Skeletal muscle satellite cell (primary cell): ENCODE measurements around the gene NDUFB3. TPM values are rescaled to one million over a fixed set of nuclear protein-coding genes. Genes with fewer than 3 reads are reported as not detected.

Source experiments
- H3K27me3 ChIP-seq: 2 replicates; pipeline ENCODE4 v1.7.0; 2013; ENCODE audit warnings: low read length; ENCODE audit not compliant: control insufficient read depth, insufficient read depth
- H3K36me3 ChIP-seq: 2 replicates; pipeline ENCODE4 v1.7.0; 2013; ENCODE audit warnings: mild to moderate bottlenecking, control low read depth, low read length; ENCODE audit not compliant: insufficient read depth
- H3K4me1 ChIP-seq: 2 replicates; pipeline ENCODE4 v1.7.0; 2013; ENCODE audit warnings: low read length; ENCODE audit not compliant: control insufficient read depth, insufficient read depth
- H3K4me2 ChIP-seq: 2 replicates; pipeline ENCODE4 v1.7.0; 2013; ENCODE audit warnings: mild to moderate bottlenecking, low read length
- H3K4me3 ChIP-seq: 2 replicates; pipeline ENCODE4 v1.7.0; 2013; ENCODE audit warnings: low read length
- H3K9ac ChIP-seq: 2 replicates; pipeline ENCODE4 v1.7.0; 2013; ENCODE audit warnings: mild to moderate bottlenecking, low read depth, low read length, moderate library complexity
- H3K9me3 ChIP-seq: replicated peaks from 2 replicates; pipeline ENCODE4 v1.7.0; 2013; ENCODE audit warnings: mild to moderate bottlenecking, control low read depth, low read length
- small RNA-seq: library from RNA; depleted of rRNA; stranded (forward); fragments of <200 nt; gene quantifications from one replicate; pipeline ENCODE3, GENCODE V24; 2012

Gene NDUFB3

GRCh38 chr2:201130524-201131186 lies 58.9 kb downstream of the NDUFB3 start:
- peak overlapping the region; percentile 78 for H3K4me2 ChIP-seq
- H3K36me3 ChIP-seq = peaks cover 25% of the 10 kb centered on the region
- peaks cover 79% of the 10 kb centered on the region for H3K4me1 ChIP-seq
- H3K9me3 ChIP-seq = no peaks in the 10 kb centered on the region
- peak overlapping the region; percentile 77 for H3K9ac ChIP-seq
- no peaks in the 10 kb centered on the region for H3K27me3 ChIP-seq
- peak overlapping the region; percentile 51 for H3K4me3 ChIP-seq

- Histone ChIP-seq H3K36me3 (peaks cover 42% of the 10 kb centered on the region), H3K4me2 (peak overlapping the region; percentile 4), H3K9me3 (no peaks in the 10 kb centered on the region), H3K27me3 (no peaks in the 10 kb centered on the region), H3K9ac (peak overlapping the region; percentile 2), H3K4me1 (peaks cover 69% of the 10 kb centered on the region), H3K4me3 (no peak overlapping the region)
These were observed 60.7 kb downstream of the NDUFB3 start for GRCh38 chr2:201132518-201132917.

Small RNA genes lying within 50 kb of the gene (small RNA-seq; reads per million reads assigned to genes)
- not detected for gene RNU6-1206P
